Mucosa of rectum (tissue), 2 donors: Measurements from ENCODE around the gene ACR.

Source experiments
- H3K27ac ChIP-seq, 2 donors: one replicate each; pipeline ENCODE4 v1.7.0; 2013; ENCODE audit warnings: inconsistent platforms in 2 of 2, low read depth in 2 of 2, low read length in 2 of 2
- H3K27me3 ChIP-seq, 2 donors: one replicate each; pipeline ENCODE4 v1.7.0; 2013; ENCODE audit warnings: low read length in 2 of 2; ENCODE audit not compliant: control insufficient read depth in 2 of 2, insufficient read depth in 2 of 2
- H3K36me3 ChIP-seq, 2 donors: one replicate each; pipeline ENCODE4 v1.7.0; 2013; ENCODE audit warnings: low read length in 2 of 2; ENCODE audit not compliant: control insufficient read depth in 2 of 2, insufficient read depth in 2 of 2
- H3K4me1 ChIP-seq, 2 donors: one replicate each; pipeline ENCODE4 v1.7.0; 2013; ENCODE audit warnings: low read length in 2 of 2, mild to moderate bottlenecking in 1 of 2; ENCODE audit not compliant: control insufficient read depth in 2 of 2, insufficient read depth in 2 of 2
- H3K4me3 ChIP-seq, 2 donors: one replicate each; pipeline ENCODE4 v1.7.0; 2013; ENCODE audit warnings: low read length in 2 of 2
- H3K9ac ChIP-seq, 2 donors: one replicate each; pipeline ENCODE4 v1.7.0; 2013; ENCODE audit warnings: low read length in 2 of 2, low read depth in 1 of 2, mild to moderate bottlenecking in 1 of 2
- H3K9me3 ChIP-seq, 2 donors: one replicate each; pipeline ENCODE4 v1.7.0; 2013; ENCODE audit warnings: low read length in 2 of 2; ENCODE audit not compliant: control insufficient read depth in 2 of 2
- donor health status: healthy.
- donor health status: Normal muscosa, but diverticular disease.

Gene ACR

GRCh38 chr22:50737728-50738648 is at the start of gene ACR:
ACR (plus strand) TSS chr22:50738204; CDS start chr22:50738236, 32 bp downstream.
- H3K4me3 ChIP-seq, result no peak within 1 kb of the TSS
- H3K4me1 ChIP-seq, result no peaks in the 10 kb centered on the region
- H3K9me3 ChIP-seq, result no peaks in the 10 kb centered on the region
- no peak within 1 kb of the TSS for H3K9ac ChIP-seq
- H3K27me3 ChIP-seq, result peaks cover 0 to 3% of the 10 kb centered on the region in 2 donors
- no peak within 1 kb of the TSS for H3K27ac ChIP-seq
- H3K36me3 ChIP-seq, result no peaks in the 10 kb centered on the region

DNA sequence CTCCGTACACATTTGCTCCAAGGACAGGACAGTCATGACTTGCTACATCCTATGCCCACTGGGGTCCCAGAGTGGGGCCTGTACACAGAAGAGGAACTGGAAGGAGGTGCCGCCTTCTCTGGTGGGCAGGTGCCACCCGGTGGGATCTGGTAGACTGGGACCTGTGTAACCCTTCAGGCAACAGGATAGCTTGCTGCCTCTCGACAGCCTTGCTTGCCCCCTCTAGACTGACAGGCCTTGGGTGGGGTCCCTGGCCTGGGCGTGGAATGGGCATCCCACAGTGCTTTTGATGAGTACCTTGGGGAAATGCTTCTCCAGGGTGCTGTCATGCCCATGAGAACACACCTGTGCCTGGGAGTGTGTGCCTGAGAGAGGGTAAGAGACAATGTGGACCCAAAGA is 49.6 kb upstream of the ACR start:
- H3K4me3 ChIP-seq, result no peak overlapping the region
- H3K27ac ChIP-seq, result no peak overlapping the region
- H3K9ac ChIP-seq, result no peak overlapping the region
- H3K27me3 ChIP-seq, result no peaks in the 10 kb centered on the region
- no peaks in the 10 kb centered on the region for H3K36me3 ChIP-seq
- no peaks in the 10 kb centered on the region for H3K4me1 ChIP-seq
- H3K9me3 ChIP-seq, result no peaks in the 10 kb centered on the region

GRCh38 chr22:50691521-50691920 is 46.5 kb upstream of the ACR start:
- Histone ChIP-seq H3K4me1 (peaks cover 2 to 3% of the 10 kb centered on the region in 2 donors), H3K9ac (no peak overlapping the region), H3K4me3 (no peak overlapping the region)

DNA sequence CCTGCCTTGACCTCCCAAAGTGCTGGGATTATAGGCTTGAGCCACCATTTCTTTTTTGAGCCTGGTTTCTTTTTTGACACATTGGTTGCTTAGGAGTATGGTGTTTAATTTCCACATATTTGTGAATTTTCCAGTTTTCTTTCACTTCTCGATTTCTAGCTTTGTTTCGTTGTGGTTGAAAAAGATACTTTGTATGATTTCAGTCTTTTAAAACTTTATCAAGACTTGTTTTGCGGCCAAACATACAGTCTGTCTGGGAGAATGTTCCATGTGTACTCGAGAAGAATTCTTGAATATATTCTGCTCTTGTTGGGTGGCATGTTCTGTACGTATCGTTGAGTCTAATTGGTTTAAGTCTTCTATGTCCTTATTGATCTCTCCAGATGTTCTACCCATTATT is 44.5 kb upstream of the ACR start:
- Histone ChIP-seq H3K9ac (no peak overlapping the region), H3K4me1 (peaks cover 3 to 4% of the 10 kb centered on the region in 2 donors), H3K27me3 (no peaks in the 10 kb centered on the region), H3K36me3 (no peaks in the 10 kb centered on the region), H3K27ac (no peak overlapping the region), H3K4me3 (no peak overlapping the region), H3K9me3 (no peaks in the 10 kb centered on the region)

More at GRCh38 chr22:50691521-50691920, 46.5 kb upstream of the ACR start:
- no peak overlapping the region for H3K27ac ChIP-seq
- no peaks in the 10 kb centered on the region for H3K9me3 ChIP-seq
- no peaks in the 10 kb centered on the region for H3K36me3 ChIP-seq
- H3K27me3 ChIP-seq, result no peaks in the 10 kb centered on the region

- peaks cover 3 to 4% of the 10 kb centered on the region in 2 donors for H3K4me1 ChIP-seq
- no peak overlapping the region for H3K4me3 ChIP-seq
- H3K9me3 ChIP-seq, result no peaks in the 10 kb centered on the region
- no peak overlapping the region for H3K27ac ChIP-seq
- no peak overlapping the region for H3K9ac ChIP-seq
- no peaks in the 10 kb centered on the region for H3K27me3 ChIP-seq
- no peaks in the 10 kb centered on the region for H3K36me3 ChIP-seq
These were observed 43.9 kb upstream of the ACR start for GRCh38 chr22:50694099-50694605.

- H3K9ac ChIP-seq, result no peak overlapping the region
- no peak overlapping the region for H3K4me3 ChIP-seq
- H3K36me3 ChIP-seq, result no peaks in the 10 kb centered on the region
- no peaks in the 10 kb centered on the region for H3K9me3 ChIP-seq
- peaks cover 3 to 4% of the 10 kb centered on the region in 2 donors for H3K4me1 ChIP-seq
- H3K27ac ChIP-seq, result no peak overlapping the region
- no peaks in the 10 kb centered on the region for H3K27me3 ChIP-seq
These were observed 43.1 kb upstream of the ACR start for GRCh38 chr22:50694766-50695420.

DNA sequence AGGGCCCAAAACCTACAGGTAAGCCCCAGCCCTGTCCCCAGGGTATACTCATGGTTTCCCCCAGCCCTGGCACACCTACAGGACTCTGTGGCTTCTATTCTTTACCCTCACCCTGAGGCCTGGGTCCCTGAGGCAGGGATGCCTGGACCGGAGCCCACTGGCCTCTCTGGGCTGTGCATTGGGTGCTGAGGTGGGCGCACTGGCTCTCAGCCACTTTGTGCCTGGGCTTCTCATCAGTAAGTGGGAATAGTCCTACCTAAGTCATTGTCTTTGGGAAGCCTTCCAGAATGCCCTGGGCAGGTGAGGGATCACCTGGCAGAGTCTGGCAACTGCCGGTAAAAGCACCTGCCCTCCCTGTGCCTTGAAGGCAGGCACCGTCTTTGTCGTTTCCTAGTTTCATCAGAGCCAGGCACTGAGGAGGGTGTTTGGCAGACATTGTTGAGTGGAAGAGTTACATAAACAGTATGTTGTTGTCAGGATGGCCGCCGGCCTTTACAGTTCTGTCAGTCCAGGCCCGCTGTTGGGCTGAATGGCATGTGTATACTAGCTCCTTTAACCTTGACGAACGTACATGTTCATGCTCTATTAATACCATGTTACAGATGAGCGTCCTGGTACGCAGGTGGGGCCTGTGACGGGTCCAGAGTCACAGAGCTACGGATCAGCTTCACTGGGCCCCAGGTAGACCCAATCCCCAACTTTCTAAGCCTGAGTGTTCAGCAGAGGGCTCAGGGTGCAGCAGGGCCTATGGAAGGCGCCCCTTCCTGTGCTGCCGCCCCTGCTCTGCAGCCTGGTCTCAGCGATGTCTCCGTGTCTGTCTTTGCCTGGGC is 42.4 kb upstream of the ACR start:
- Histone ChIP-seq H3K4me1 (peaks cover 3 to 4% of the 10 kb centered on the region in 2 donors), H3K4me3 (no peak overlapping the region), H3K36me3 (no peaks in the 10 kb centered on the region), H3K27ac (no peak overlapping the region), H3K9me3 (no peaks in the 10 kb centered on the region), H3K27me3 (no peaks in the 10 kb centered on the region), H3K9ac (no peak overlapping the region)

DNA sequence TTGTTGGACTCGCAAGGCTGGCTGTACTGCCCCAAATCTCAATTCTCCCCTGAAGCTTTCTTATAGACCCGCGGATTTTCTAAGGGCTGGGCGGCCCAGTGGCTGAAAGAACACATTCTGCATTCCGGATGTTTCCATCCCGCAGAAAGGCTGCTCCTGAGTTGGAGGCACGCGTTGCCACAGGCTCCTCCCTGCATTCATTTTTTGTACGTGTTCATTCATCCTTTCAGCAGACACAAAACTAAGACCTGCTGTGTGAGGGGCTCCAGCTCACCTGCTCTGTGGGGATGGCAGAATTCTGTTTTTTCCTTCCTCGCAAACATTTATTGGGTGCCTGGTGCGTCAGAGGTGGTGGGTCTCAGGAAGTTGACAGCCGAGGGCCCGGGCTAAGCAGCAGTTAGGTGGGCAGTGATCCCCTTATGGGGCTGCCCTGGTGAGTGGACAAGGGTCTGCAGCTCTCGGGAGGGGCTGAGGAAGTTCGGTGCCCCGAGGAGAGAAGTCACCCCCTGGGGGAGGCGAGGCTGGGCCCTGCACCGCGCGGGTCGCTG is 41.7 kb upstream of the ACR start:
- no peak overlapping the region for H3K27ac ChIP-seq
- no peak overlapping the region for H3K4me3 ChIP-seq

DNA sequence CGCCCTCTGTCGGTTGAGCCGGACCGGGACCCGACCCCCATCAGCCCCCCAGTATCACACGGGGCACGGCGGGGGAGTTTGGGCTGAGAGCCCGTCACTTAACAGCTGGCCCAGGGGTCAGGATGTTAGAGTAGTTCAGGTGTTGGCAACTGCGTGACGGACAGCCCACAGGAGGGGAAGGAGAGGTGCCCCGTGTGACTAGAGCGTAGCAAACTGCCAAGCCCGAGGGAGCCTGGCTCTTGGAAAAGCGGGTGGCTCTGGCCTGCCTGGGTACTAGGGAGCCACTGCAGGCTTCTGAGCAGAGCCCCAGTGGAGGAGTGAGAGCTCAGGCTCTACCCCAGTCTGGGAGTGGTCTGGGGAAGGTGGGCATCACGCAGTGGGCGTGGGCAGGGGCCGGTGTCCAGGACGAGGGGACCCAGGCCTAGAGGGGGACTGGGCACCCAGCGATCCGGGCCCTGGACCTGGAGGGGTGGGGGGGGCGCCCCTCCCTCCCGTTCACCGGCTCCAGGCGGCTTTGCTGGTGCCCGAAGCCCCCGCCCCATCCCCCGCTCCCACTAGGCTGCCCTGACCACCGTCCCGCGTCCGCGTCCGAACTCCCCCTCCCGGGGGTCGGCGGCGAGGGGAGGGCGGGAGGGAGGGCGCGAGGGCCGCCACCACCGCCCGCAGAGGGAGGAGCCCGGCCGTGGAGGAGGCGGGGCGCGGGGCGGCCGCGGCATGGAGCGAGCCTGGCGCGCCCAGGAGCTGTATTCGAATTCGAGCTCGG is 41.0 kb upstream of the ACR start:
- H3K9ac ChIP-seq, result no peak overlapping the region

More for the DNA sequence above, 41.7 kb upstream of the ACR start:
- H3K27me3 ChIP-seq, result no peaks in the 10 kb centered on the region
- H3K4me1 ChIP-seq, result peaks cover 3 to 4% of the 10 kb centered on the region in 2 donors
- H3K9ac ChIP-seq, result no peak overlapping the region
- H3K9me3 ChIP-seq, result no peaks in the 10 kb centered on the region
- H3K36me3 ChIP-seq, result no peaks in the 10 kb centered on the region

More for the DNA sequence above, 41.0 kb upstream of the ACR start:
- peaks cover 3 to 4% of the 10 kb centered on the region in 2 donors for H3K4me1 ChIP-seq
- H3K36me3 ChIP-seq, result no peaks in the 10 kb centered on the region
- no peak overlapping the region for H3K4me3 ChIP-seq
- no peak overlapping the region for H3K27ac ChIP-seq
- H3K9me3 ChIP-seq, result no peaks in the 10 kb centered on the region
- no peaks in the 10 kb centered on the region for H3K27me3 ChIP-seq
